Endothelial cell of umbilical vein (primary cell): Measurements from ENCODE around the gene GRIA4. TPM values are rescaled to one million over a fixed set of nuclear protein-coding genes. Genes with fewer than 3 reads are reported as not detected.

ENCODE experiments used
- BruUV-seq: library from RNA; stranded (reverse); fragments of 400-500 nt; replicated peaks from 2 replicates; lab custom pipeline; 2021; lab: Mats Ljungman, UMichigan
- CTCF ChIA-PET: fragments of 300-600, 350-600 bp; sonication (Branson Sonifier 250); formaldehyde crosslinking; loops from one replicate; lab custom pipeline; 2021; ENCODE audit warnings: antibody characterized with exemption, inconsistent platforms; lab: Charles Lee
- POLR2A ChIA-PET: fragments of 300-600, 350-600 bp; sonication (Branson Sonifier 250); formaldehyde crosslinking; loops from one replicate; lab custom pipeline; 2021; ENCODE audit warnings: antibody characterized with exemption, inconsistent platforms; lab: Charles Lee
- DNase-seq: peaks from one replicate; pipeline ENCODE4 v3.0.0-alpha.2; 2011; ENCODE audit warnings: low read depth, low spot score
- FAIRE-seq: peaks from 2 replicates; lab custom pipeline; 2011; peaks lifted over from hg19 to GRCh38; lab: Jason Lieb, UNC
- H2AFZ ChIP-seq: 2 replicates; pipeline ENCODE4 v1.6.0; 2012; ENCODE audit warnings: low read depth, low read length, control low read depth, inconsistent platforms
- H3K27ac ChIP-seq: 2 replicates; pipeline ENCODE4 v1.5.1; 2011; ENCODE audit warnings: low read depth, mild to moderate bottlenecking, control low read depth, low read length, moderate library complexity; ENCODE audit not compliant: insufficient read depth
- H3K27me3 ChIP-seq, 2 experiments: 2 replicates each; pipeline versions ENCODE4 v1.6.0 to v1.6.1; 2011; ENCODE audit warnings: low read length in 2 of 2, mixed read lengths in 1 of 2; ENCODE audit not compliant: control insufficient read depth in 2 of 2, insufficient read depth in 2 of 2
- H3K36me3 ChIP-seq, 2 experiments: 2 replicates in 1 of 2; 3 replicates in 1 of 2; pipeline ENCODE4 v1.5.1; 2011; ENCODE audit warnings: low read length in 2 of 2, mild to moderate bottlenecking in 1 of 2, moderate library complexity in 1 of 2; ENCODE audit not compliant: control insufficient read depth in 2 of 2, insufficient read depth in 2 of 2; ENCODE audit errors: extremely low read depth in 1 of 2
- H3K4me1 ChIP-seq: 3 replicates; pipeline ENCODE4 v1.5.1; 2011; ENCODE audit warnings: mild to moderate bottlenecking, low read length; ENCODE audit not compliant: control insufficient read depth, insufficient read depth; ENCODE audit errors: extremely low read depth
- H3K4me2 ChIP-seq: 2 replicates; pipeline ENCODE4 v1.6.1; 2011; ENCODE audit warnings: low read length, control low read depth, mixed read lengths; ENCODE audit not compliant: insufficient read depth
- H3K4me3 ChIP-seq, 3 experiments: fragments of 200-600 bp in 1 of 3; sonication (generic), shearing (Covaris generic) in 1 of 3; replicated peaks in 1 of 3; 2 replicates each; pipeline ENCODE4 v1.5.1; 2011 to 2016; ENCODE audit warnings: control low read depth in 3 of 3, low read length in 3 of 3, mild to moderate bottlenecking in 2 of 3, inconsistent platforms in 1 of 3, low read depth in 1 of 3, moderate library complexity in 1 of 3; ENCODE audit not compliant: insufficient read depth in 1 of 3
- H3K79me2 ChIP-seq: 2 replicates; pipeline ENCODE4 v1.6.0; 2012; ENCODE audit warnings: low read length, inconsistent platforms; ENCODE audit not compliant: control insufficient read depth, insufficient read depth
- H3K9ac ChIP-seq: replicated peaks from 2 replicates; pipeline ENCODE3; 2011; ENCODE audit warnings: low read length, control low read depth; ENCODE audit not compliant: insufficient read depth; ENCODE audit errors: extremely low read depth
- H3K9me1 ChIP-seq: replicated peaks from 3 replicates; pipeline ENCODE4 v1.6.0; 2011; ENCODE audit warnings: mild to moderate bottlenecking, low read length; ENCODE audit not compliant: control insufficient read depth, insufficient read depth; ENCODE audit errors: extremely low read depth
- H3K9me3 ChIP-seq: replicated peaks from 2 replicates; pipeline ENCODE4 v1.5.1; 2012; ENCODE audit warnings: low read length, inconsistent platforms; ENCODE audit not compliant: control insufficient read depth, insufficient read depth
- H4K20me1 ChIP-seq: replicated peaks from 2 replicates; pipeline ENCODE3; 2011; ENCODE audit warnings: mild to moderate bottlenecking, low read length; ENCODE audit not compliant: control insufficient read depth, insufficient read depth; ENCODE audit errors: extremely low read depth
- CTCF ChIP-seq, 2 donors: IDR thresholded peaks; 1 replicate in 1 of 2; 2 replicates in 1 of 2; pipeline ENCODE4 v1.5.1; 2011; ENCODE audit warnings: low read length in 2 of 2, mild to moderate bottlenecking in 2 of 2, moderate library complexity in 2 of 2, control low read depth in 1 of 2, inconsistent platforms in 1 of 2, low read depth in 1 of 2; ENCODE audit not compliant: insufficient read depth in 1 of 2; ENCODE audit errors: extremely low read depth in 1 of 2
- EZH2 ChIP-seq: IDR thresholded peaks from 2 replicates; pipeline ENCODE4 v1.6.1; 2012; ENCODE audit warnings: borderline replicate concordance, low read depth, mild to moderate bottlenecking, moderate library complexity, low read length, inconsistent platforms; ENCODE audit not compliant: severe bottlenecking
- FOS ChIP-seq: IDR thresholded peaks from 2 replicates; pipeline ENCODE4 v1.6.1; 2011; ENCODE audit warnings: mild to moderate bottlenecking, low read length, moderate library complexity, borderline replicate concordance; ENCODE audit not compliant: insufficient read depth
- GATA2 ChIP-seq: IDR thresholded peaks from 2 replicates; pipeline ENCODE4 v1.7.0; 2011; ENCODE audit warnings: low read depth, mild to moderate bottlenecking, moderate library complexity, mixed read lengths, low read length; ENCODE audit not compliant: insufficient read length, insufficient read depth
- JUN ChIP-seq: IDR thresholded peaks from 2 replicates; pipeline ENCODE4 v1.6.1; 2011; ENCODE audit warnings: borderline replicate concordance, low read depth; ENCODE audit not compliant: insufficient read length, insufficient read depth
- MAX ChIP-seq: IDR thresholded peaks from 2 replicates; pipeline ENCODE4 v1.6.1; 2011; ENCODE audit not compliant: insufficient read depth, insufficient read length
- MYC ChIP-seq: IDR thresholded peaks from one replicate; pipeline ENCODE4 v1.6.1; 2011; ENCODE audit warnings: mild to moderate bottlenecking, low read depth, low read length
- POLR2A ChIP-seq: IDR thresholded peaks from 2 replicates; pipeline ENCODE4 v1.6.1; 2012; ENCODE audit warnings: low read depth, mild to moderate bottlenecking, control low read depth, low read length
- POLR2AphosphoS5 ChIP-seq: IDR thresholded peaks from 2 replicates; pipeline ENCODE4 v1.6.1; 2012; ENCODE audit warnings: low read depth, mild to moderate bottlenecking, control low read depth, low read length, moderate library complexity; ENCODE audit not compliant: insufficient read depth
- dilution Hi-C: fragments of 300-500 bp; cut with MboI; formaldehyde crosslinking; loops from one replicate; pipeline ENCODE4 v1.15.0; 2019; ENCODE audit warnings: low sequenced_read_pairs; ENCODE audit not compliant: extremely low pct_ligation_motif_present
- intact Hi-C: fragments of 100-400 bp; cut with micrococcal nuclease; formaldehyde crosslinking; loops from one replicate; pipeline ENCODE4 v1.10.0; 2022
- polyA plus RNA-seq, 4 experiments: library from polyadenylated mRNA; depleted of rRNA in 3 of 4; stranded (reverse) in 3 of 4; unstranded in 1 of 4; fragments of >200 nt; gene quantifications; 2 replicates each; pipeline versions ENCODE4 v1.2.1 to v1.2.3, GENCODE V29; 2011 to 2012; ENCODE audit warnings: missing spikeins in 1 of 4
- total RNA-seq: library from RNA; stranded (reverse); gene quantifications from 2 replicates; pipeline ENCODE4 v1.2.3, GENCODE V29; 2021

Gene GRIA4
- total and polyA plus RNA-seq, 2 donors (not counting 3 experiments of a cell fraction or from before 2014, with no cell fraction given), result not detected

GRCh38 chr11:105689631-105690030 lies 79.8 kb downstream of the GRIA4 start:
- H2AFZ ChIP-seq, result no peak overlapping the region
- H3K4me1 ChIP-seq, result no peaks in the 10 kb centered on the region
- CTCF ChIA-PET, result no interaction called here
- no peak for FAIRE-seq
- H3K9me1 ChIP-seq, result no peaks in the 10 kb centered on the region
- no peaks in the 10 kb centered on the region for H3K79me2 ChIP-seq
- no peak overlapping the region for H3K9ac ChIP-seq
- POLR2A ChIA-PET, result no interaction called here
- BruUV-seq, result no TSS peak
- dilution Hi-C loops, result no loop called here
- TF ChIP-seq POLR2A (no peak), EZH2 (no peak), POLR2AphosphoS5 (no peak), GATA2 (no peak), MYC (no peak), JUN (no peak), FOS (no peak), CTCF (IDR thresholded peaks at IDR 0.05; ENCODE audit: extremely low read depth in 1 of 2, insufficient read depth in 1 of 2, low read depth in 1 of 2, low read length in 2 of 2) (no peak), MAX (no peak)
- H3K9me3 ChIP-seq, result no peaks in the 10 kb centered on the region
- no peak for DNase-seq
- H3K27ac ChIP-seq, result no peak overlapping the region
- intact Hi-C loops, result no loop called here
- H3K4me3 ChIP-seq, result no peak overlapping the region
- H4K20me1 ChIP-seq, result no peaks in the 10 kb centered on the region
- no peaks in the 10 kb centered on the region for H3K27me3 ChIP-seq
- H3K36me3 ChIP-seq, result no peaks in the 10 kb centered on the region
- no peak overlapping the region for H3K4me2 ChIP-seq
